Body of pancreas (tissue), 4 donors: Measurements from ENCODE around the gene WWOX. TPM values are rescaled to one million over a fixed set of nuclear protein-coding genes. Genes with fewer than 3 reads are reported as not detected.

Source experiments
- ATAC-seq: fragments of 150-250 bp; one replicate; pipeline ENCODE4 v1.9.1; 2016
- DNase-seq, 4 donors: peaks; one replicate each; pipeline ENCODE4 v3.0.0-alpha.2; 2019
- H3K27ac ChIP-seq, 4 donors: fragments of 200-600 bp; sonication (generic); 1 replicate in 3 of 4; 2 replicates in 1 of 4; pipeline versions ENCODE4 v1.5.1 to v1.6.1; 2016 to 2019; ENCODE audit warnings: mild to moderate bottlenecking in 1 of 4, mixed read lengths in 1 of 4, moderate library complexity in 1 of 4
- H3K27me3 ChIP-seq, 2 donors: fragments of 200-600 bp; sonication (generic); one replicate each; pipeline ENCODE4 v1.6.0; 2016; ENCODE audit warnings: mild to moderate bottlenecking in 1 of 2
- H3K36me3 ChIP-seq, 2 donors: fragments of 200-600 bp; sonication (generic); replicated peaks in 1 of 2; 2 replicates each; pipeline ENCODE4 v1.5.1; 2016; ENCODE audit warnings: low read depth in 2 of 2; ENCODE audit not compliant: insufficient read depth in 1 of 2
- H3K4me1 ChIP-seq: fragments of 200-600 bp; sonication (generic); one replicate; pipeline ENCODE4 v1.6.0; 2016
- H3K4me3 ChIP-seq, 2 donors: fragments of 200-600 bp; sonication (generic); 1 replicate in 1 of 2; 2 replicates in 1 of 2; pipeline ENCODE4 v1.5.1; 2016 to 2019
- H3K9me3 ChIP-seq, 3 donors: fragments of 200-600 bp; sonication (generic); 1 replicate in 2 of 3; 2 replicates in 1 of 3; pipeline ENCODE4 v1.5.1; 2016
- CTCF ChIP-seq, 7 experiments: fragments of 450-650 bp in 4 of 7; fragments of 200-600 bp in 3 of 7; sonication (generic) in 3 of 7; IDR thresholded peaks; one replicate each; pipeline ENCODE4 v1.5.1; 2016 to 2019; ENCODE audit warnings: antibody characterized with exemption in 7 of 7
- POLR2A ChIP-seq, 3 donors: fragments of 450-650 bp; IDR thresholded peaks; one replicate each; pipeline ENCODE4 v1.6.1; 2016; ENCODE audit warnings: antibody characterized with exemption in 3 of 3, mild to moderate bottlenecking in 2 of 3
- WGBS, 2 donors: methylation state at CpG; one replicate each; pipeline ENCODE4 v1.1.5; 2017; 5-methylcytosine and 5-hydroxymethylcytosine counted together
- intact Hi-C: fragments of 100-400 bp; cut with DNase I; formaldehyde crosslinking; loops from one replicate; pipeline ENCODE4 v1.15.1; 2023
- total RNA-seq, 2 donors: library from RNA; depleted of rRNA; stranded (reverse); fragments of >200 nt; gene quantifications; one replicate each; pipeline ENCODE4 v1.1.0, GENCODE V29; 2016

WWOX gene
- total RNA-seq, 2 donors from 2014 or later = 52.7 to 67.2 TPM

GRCh38 chr16:79088971-79089370 lies 989.5 kb downstream of the WWOX start:
- no peak overlapping the region for H3K27ac ChIP-seq

GRCh38 chr16:79089735-79090284 lies 990.4 kb downstream of the WWOX start:
- ATAC-seq = no peak
- Histone ChIP-seq H3K4me1 (no peaks in the 10 kb centered on the region), H3K4me3 (no peak overlapping the region), H3K27me3 (no peaks in the 10 kb centered on the region), H3K36me3 (no peaks in the 10 kb centered on the region), H3K27ac (no peak overlapping the region), H3K9me3 (no peaks in the 10 kb centered on the region)
- 56 to 78% methylated on average over 10 of the region's 10 CpGs for WGBS, 2 donors
- peak in 1 of 4 donors; percentile 38 for DNase-seq
- intact Hi-C loops = no loop called here
- no peak for TF ChIP-seq POLR2A (IDR thresholded peaks at IDR 0.05)
- no peak for TF ChIP-seq CTCF (IDR thresholded peaks at IDR 0.05)

More at GRCh38 chr16:79088971-79089370, 989.5 kb downstream of the WWOX start:
- H3K9me3 ChIP-seq = no peaks in the 10 kb centered on the region
- no peaks in the 10 kb centered on the region for H3K4me1 ChIP-seq
- ATAC-seq (no peak), DNase-seq (no peak)
- H3K27me3 ChIP-seq = no peaks in the 10 kb centered on the region
- intact Hi-C loops = no loop called here
- H3K4me3 ChIP-seq = no peak overlapping the region
- TF ChIP-seq CTCF (IDR thresholded peaks at IDR 0.05) (no peak), POLR2A (IDR thresholded peaks at IDR 0.05) (no peak)
- 72 to 76% methylated on average over 6 of the region's 6 CpGs for WGBS, 2 donors
- no peaks in the 10 kb centered on the region for H3K36me3 ChIP-seq

- no peaks in the 10 kb centered on the region for H3K9me3 ChIP-seq
- no peak for DNase-seq
- no peak overlapping the region for H3K27ac ChIP-seq
- intact Hi-C loops = no loop called here
- no peak for ATAC-seq
- no peaks in the 10 kb centered on the region for H3K27me3 ChIP-seq
- 84 to 88% methylated on average over 4 of the region's 4 CpGs for whole genome bisulfite sequencing, 2 donors
- no peaks in the 10 kb centered on the region for H3K36me3 ChIP-seq
- no peaks in the 10 kb centered on the region for H3K4me1 ChIP-seq
- no peak for TF ChIP-seq POLR2A (IDR thresholded peaks at IDR 0.05)
- no peak for TF ChIP-seq CTCF (IDR thresholded peaks at IDR 0.05)
- no peak overlapping the region for H3K4me3 ChIP-seq
These were observed 991.5 kb downstream of the WWOX start for GRCh38 chr16:79090966-79091365.

DNA sequence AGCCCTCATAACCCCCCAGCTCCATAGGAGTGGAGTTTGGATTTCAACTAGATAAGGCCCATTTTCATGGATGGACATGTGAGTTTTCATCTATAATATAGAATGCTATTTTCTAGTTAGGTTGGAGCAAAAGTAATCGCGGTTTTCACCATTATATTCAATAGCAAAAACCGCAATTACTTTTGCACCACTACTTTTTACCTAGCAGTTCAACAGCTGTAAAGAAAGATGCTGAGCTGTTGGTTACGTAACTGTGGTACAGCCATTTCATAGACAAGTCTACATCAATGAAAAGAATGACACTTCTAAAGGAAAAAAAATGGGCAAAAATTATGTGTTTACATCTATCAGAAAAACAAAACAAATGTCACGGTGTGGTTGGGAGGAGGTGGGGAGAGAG lies 993.4 kb downstream of the WWOX start:
- no peak for DNase-seq
- TF ChIP-seq CTCF (IDR thresholded peaks at IDR 0.05) (no peak), POLR2A (IDR thresholded peaks at IDR 0.05) (no peak)
- Histone ChIP-seq H3K27me3 (no peaks in the 10 kb centered on the region), H3K9me3 (no peaks in the 10 kb centered on the region), H3K27ac (no peak overlapping the region), H3K4me1 (no peaks in the 10 kb centered on the region), H3K4me3 (no peak overlapping the region), H3K36me3 (no peaks in the 10 kb centered on the region)
- WGBS, 2 donors = 91 to 98% methylated on average over 5 of the region's 5 CpGs
- intact Hi-C loops = no loop called here
- ATAC-seq = no peak

DNA sequence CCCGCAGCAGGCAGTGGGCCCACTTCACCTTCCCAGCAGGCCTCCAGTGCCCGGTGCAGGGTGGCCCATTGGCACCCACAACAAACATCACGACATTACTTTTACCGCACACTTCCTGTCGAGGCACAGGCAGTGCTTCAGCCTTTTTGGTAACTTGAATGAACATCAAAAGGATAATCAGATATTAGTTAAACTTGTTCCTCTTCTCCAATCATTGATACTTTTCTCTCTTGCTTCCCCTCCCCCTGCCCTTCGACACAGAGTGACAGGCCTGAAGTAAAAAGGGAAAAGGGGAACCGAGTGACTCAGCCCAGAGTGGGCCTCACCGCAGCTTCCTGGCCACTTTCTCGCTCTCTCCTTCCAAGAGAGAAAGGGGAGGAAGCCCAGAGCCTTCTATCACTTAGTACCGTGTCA lies 994.1 kb downstream of the WWOX start:
- Histone ChIP-seq H3K4me3 (no peak overlapping the region), H3K36me3 (no peaks in the 10 kb centered on the region), H3K9me3 (no peaks in the 10 kb centered on the region), H3K4me1 (no peaks in the 10 kb centered on the region), H3K27ac (no peak overlapping the region), H3K27me3 (no peaks in the 10 kb centered on the region)
- peak in 1 of 4 donors; percentile 28 for DNase-seq
- no peak for ATAC-seq
- 61 to 83% methylated on average over 10 of the region's 10 CpGs for WGBS, 2 donors
- TF ChIP-seq POLR2A (IDR thresholded peaks at IDR 0.05) (no peak), CTCF (IDR thresholded peaks at IDR 0.05) (no peak)
- intact Hi-C loops = no loop called here
